ENCODE measurements around the gene MSS51.
"Not testable (repeated sequence)": the region's sequence is repeated elsewhere in the genome, so short reads cannot be mapped to it uniquely, and the experiment has no call there.

The MSS51 gene

DNA sequence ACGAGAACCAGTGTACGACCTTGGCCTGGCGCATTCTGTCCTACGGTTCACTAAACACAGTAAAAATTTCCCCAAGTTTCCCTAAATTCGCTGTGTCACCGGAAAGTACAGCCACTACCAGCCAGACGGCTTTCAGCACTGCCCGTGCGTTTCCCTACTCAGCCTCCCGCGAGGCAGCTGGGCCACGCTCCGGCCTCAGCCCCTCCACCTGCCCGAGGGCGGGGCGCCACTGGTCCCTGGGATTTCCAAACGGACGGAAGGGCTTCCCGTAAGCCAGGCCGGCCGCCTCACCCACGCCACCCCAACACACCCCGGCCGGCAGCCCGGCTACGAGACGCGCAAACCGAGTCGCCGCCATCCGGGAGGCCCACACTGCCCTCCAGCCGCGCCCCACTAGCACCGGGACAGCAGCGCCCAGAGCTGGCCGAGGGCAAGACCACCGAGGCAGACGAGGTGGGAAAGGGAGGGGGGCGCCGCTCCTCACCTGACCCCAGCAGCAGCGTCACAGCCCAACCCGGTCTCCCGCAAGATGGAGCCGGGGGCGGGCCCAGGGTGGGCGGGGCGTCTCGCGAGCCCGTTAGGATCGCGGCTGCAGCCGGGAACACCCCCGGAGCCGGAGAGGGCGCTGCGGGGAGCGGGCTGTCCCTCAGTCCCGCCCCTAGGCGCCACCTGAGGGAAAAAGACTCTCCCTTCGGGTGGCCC lies 19.7 kb downstream of the MSS51 start, which contains the start of gene ANXA7:
TSS of gene ANXA7 (minus strand) at position 531 of the 702 bp plus-strand sequence. CDS start 13,202 bp downstream, outside the sequence.
- DNase-seq, result peak; percentile 93

DNA sequence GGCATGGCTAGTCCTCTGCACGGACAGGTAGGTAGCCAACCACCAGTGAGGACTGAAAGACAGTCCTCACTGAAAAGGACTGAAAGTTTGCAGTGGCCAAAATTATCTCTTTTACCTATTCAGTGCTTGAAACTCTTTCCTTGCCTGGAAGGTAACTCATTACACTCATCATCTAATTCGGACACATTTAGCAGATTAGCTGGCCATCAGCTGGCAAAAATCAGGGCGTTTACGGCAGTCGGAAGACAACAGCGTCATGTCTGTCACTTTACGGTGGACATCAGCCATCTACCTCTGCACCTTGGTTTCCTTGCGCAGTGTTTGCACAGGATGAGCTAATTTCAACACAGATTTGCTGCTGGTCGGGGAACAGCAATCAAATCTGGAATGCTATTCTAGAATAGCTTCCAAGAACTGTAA lies 20.2 kb downstream of the MSS51 start:
- DNase-seq, result no peak

- DNase-seq, result no peak
These were observed 22.5 kb downstream of the MSS51 start for GRCh38 chr10:73410897-73411296.

- no peak for DNase-seq
These were observed 24.3 kb downstream of the MSS51 start for GRCh38 chr10:73408978-73409521.

DNA sequence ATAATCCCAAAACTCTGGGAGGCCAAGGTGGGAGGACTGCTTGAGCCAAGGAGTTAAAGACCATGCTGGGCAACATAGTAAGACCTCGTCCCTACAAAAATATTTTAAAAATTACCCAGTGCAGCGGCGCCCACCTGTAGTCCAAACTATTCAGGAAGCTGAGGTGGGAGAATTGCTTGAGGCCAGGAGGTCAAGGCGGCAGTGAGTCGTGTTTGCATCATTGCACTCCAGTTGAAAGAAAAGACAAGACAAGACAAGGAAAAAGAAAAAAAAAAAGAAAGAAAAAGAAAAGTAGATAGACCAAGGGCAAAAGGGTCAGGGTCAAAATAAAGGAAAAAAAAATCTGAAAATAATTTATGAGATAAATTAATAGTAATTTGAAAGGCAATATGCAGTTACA lies 25.3 kb downstream of the MSS51 start:
- no peak for DNase-seq

DNA sequence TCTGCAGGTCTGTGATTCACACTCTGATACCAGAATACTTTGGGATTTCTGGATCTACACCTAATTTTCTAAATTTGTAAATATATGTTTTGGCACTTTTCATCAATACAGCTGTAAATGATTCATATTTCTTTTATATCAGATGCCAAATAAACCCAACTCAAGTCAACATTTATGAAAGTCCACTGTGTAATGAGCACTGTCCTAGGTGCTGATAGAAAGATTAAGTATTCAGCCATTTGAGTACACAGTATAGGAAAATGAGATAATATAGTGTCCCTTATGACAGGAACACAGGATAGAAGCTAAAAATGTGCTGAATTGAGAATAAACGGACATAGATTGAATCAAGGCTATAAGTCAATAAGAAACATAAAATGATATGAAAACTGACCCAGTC lies 25.9 kb downstream of the MSS51 start:
- DNase-seq, result no peak

DNA sequence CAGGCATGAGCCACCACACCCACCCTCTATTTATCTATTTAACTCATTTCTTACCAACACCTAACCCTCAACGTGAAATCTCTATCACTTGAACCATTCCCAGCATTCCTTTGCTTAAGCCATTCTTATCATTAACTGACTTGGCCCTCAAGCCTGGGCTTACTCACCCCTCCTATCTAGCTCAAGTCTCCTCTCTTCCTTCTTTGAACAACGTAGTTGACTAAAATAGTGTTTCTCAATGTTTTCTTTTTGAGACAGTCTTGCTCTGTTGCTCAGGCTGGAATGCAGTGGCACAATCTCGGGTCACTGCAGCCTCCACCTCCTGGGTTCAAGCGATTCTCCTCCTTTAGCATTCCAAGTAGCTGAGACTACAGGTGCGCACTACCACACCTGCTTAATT lies 26.5 kb downstream of the MSS51 start:
- DNase-seq, result no peak

DNA sequence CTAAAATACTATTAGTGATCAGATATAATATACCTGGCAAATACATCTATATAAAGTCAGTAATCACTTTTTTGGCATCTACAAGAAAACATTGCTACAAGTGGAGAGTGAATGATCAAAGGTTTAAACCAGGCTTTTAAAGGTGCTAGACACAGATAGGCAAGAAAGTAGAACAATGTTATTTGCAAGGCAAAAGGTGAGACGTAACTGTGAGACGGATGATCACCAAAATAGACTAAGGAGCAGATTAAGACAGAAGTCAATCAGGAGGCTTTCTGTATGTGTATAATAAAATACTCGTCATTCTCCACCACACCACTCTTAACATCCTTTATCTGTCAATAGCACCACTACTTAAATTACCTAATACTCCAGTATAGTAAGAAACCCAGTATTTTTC lies 27.8 kb downstream of the MSS51 start:
- DNase-seq, result no peak

GRCh38 chr10:73404690-73405089 lies 28.7 kb downstream of the MSS51 start:
- DNase-seq, result no peak

DNA sequence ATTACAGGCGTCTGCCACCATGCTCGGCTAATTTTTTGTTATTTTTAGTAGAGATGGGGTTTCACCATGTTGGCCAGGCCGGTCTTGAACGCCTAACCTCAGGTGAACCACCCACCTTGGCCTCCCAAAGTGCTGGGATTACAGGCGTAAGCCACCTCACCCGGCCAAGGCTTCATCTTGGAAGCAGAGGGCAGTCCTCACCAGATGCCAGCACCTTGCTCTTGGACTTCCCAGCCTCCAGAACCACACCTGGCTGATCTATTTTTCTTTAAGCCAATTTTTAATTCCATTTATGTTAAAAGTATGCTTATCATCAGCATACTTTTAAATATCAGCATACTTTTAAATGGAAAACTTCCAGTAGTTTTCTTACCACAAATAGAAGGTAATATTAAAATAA lies 31.7 kb downstream of the MSS51 start:
- DNase-seq, result no peak

GRCh38 chr10:73399063-73399462 lies 34.3 kb downstream of the MSS51 start:
- DNase-seq, result no peak

GRCh38 chr10:73398024-73398423 lies 35.3 kb downstream of the MSS51 start:
- DNase-seq, result no peak

- not testable (repeated sequence) for DNase-seq
These were observed 39.0 kb downstream of the MSS51 start for GRCh38 chr10:73394325-73394724.

DNA sequence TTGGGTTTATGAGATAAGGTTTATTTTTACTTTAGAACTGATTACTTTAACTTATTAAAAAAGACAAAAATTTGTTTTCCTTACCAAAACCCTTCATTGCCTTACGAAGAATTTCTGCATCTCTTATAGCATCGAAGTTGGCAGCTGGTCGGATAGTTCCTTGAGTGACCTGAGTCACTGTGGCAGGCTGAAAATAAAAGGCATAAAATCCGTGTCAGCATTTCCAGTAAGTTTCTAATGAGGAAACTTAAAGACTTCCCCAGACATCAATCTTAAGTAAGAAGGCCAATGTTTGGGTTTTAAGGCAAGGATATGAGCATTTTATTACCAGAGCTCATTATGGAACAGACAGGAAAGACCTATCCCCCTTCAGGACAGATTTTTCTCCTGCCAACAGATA lies 45.1 kb downstream of the MSS51 start:
- DNase-seq, result no peak

- no peak for DNase-seq
These were observed 46.8 kb downstream of the MSS51 start for GRCh38 chr10:73386583-73386982.

DNA sequence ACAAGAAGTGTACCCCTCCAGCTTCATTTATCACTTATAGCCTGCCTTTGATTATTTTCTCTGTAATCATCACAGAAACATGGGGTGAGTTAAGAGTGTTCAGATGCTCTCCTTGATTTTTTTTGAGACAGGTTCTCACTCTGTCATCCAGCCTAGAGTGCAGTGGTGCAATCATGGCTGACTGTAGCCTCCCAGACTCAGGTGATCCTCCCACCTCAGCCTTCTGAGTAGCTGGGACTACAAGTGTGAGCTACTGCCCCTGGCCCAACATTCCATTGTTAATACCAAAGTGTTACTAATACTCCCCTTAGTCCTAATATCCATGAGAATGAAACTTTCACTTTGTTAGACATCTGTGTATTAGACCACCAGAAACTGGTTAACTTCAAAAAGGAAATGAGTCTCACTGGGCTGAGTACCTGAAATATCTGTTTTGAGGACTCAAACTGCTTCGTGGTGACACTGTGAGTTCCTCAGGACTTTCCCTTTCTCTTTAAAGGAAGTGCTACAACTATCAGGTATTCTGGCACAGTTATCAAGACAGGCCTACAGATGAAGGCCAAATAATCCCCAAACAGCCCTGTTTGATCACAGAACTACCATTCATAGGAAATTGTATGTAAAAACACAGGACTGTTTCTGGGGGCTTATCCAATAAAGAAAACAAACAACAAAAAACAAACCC lies 54.2 kb downstream of the MSS51 start:
- DNase-seq, result no peak

DNA sequence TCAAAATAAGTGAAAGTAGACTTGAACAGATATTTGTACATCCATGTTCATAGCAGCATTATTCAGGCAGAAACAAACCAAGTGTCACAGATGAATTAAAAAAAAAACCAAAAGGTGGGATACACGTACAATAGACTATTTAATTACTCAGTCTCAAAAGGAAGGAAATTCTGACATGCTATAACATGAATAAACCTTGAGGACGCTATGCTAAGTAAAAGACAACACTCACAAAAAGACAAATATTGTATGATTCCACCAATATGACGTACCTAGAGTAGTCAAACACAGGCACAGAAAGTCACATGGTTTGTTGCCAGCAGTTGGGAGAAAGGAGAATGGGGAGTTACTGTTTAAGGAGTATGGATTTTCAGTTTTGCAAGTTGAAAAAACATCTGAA lies 56.7 kb downstream of the MSS51 start:
- DNase-seq, result no peak
